ENCODE results near the gene SPIRE2. TPM values are rescaled to one million over a fixed set of nuclear protein-coding genes. Genes with fewer than 3 reads are reported as not detected.

The SPIRE2 gene
- total and polyA plus RNA-seq, 5 donors from 2014 or later: 0.35 TPM; not detected in 4

DNA sequence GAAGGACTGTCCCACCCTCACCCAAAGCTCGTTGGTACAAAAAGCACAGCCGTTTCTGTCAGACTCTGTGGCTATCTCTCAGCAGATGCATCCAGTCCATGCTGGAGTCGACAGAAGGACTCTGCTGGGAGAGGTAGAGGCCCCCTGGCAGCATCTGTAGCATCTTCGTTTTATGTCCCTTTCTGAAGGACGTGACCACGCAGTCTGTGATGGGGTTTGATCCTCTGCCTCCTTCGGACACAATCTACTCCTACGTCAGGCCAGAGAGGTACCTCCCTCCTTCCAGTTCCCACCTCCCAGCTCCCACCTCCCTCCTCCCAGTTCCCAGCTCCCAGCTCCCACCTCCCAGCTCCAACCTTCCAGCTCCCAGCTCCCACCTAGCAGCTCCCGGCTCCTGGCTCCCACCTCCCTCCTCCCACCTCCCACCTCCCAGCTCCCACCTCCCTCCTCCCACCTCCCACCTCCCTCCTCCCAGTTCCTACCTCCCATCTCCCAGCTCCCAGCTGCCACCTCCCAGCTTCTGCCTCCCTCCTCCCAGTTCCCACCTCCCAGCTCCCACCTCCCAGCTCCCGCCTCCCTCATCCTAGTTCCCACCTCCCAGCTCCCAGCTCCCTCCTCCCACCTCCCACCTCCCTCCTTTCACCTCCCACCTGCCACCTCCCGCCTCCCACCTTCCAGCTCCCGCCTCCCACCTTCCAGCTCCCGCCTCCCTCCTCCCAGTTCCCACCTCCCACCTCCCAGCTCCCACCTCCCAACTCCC lies 79.0 kb downstream of the SPIRE2 start:
- no peaks in the 10 kb centered on the region for H3K9me3 Mint-ChIP-seq
- peaks cover 0 to 8% (median 2%) of the 10 kb centered on the region in 4 donors for H3K4me1 Mint-ChIP-seq
- H3K27me3 Mint-ChIP-seq: no peaks in the 10 kb centered on the region
- peak overlapping the region in 1 of 3 donors; percentile 14 for H3K27ac Mint-ChIP-seq
- peaks cover 37% of the 10 kb centered on the region for H3K36me3 ChIP-seq (ENCODE audit: control insufficient read depth, insufficient read depth, low read length)
- peaks cover 13% of the 10 kb centered on the region for H3K36me3 Mint-ChIP-seq
- DNase-seq (no peak), ATAC-seq (ENCODE audit: low read depth in 2 of 2) (no peak)
- no peak overlapping the region for H3K4me3 Mint-ChIP-seq
- H3K4me1 ChIP-seq (ENCODE audit: control insufficient read depth, insufficient read depth, low read length, poor library complexity, severe bottlenecking): no peaks in the 10 kb centered on the region
- H3K9me3 ChIP-seq (ENCODE audit: control insufficient read depth in 2 of 2, low read length in 2 of 2): no peaks in the 10 kb centered on the region
- H3K4me3 ChIP-seq (ENCODE audit: low read depth, low read length): no peak overlapping the region
- no peak overlapping the region for H3K27ac ChIP-seq (ENCODE audit: insufficient read depth, low read length, poor library complexity, severe bottlenecking)
- H3K27me3 ChIP-seq (ENCODE audit: control insufficient read depth, insufficient read depth, low read length): no peaks in the 10 kb centered on the region

DNA sequence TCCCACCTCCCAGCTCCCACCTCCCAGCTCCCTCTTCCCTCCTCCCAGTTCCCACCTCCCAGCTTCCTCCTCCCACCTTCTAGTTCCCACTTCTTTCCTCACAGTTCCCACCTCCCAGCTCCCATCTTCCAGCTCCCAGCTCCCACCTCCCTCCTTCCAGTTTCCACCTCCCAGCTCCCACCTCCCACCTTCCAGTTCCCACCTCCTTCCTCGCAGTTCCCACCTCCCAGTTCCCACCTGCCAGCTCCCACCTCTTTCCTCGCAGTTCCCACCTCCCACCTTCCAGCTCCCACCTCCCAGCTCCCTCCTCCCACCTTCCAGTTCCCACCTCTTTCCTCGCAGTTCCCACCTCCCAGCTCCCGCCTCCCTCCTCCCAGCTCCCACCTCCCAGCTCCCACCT lies 80.0 kb downstream of the SPIRE2 start:
- no peaks in the 10 kb centered on the region for H3K9me3 Mint-ChIP-seq
- H3K4me3 ChIP-seq (ENCODE audit: low read depth, low read length): no peak overlapping the region
- no peaks in the 10 kb centered on the region for H3K27me3 ChIP-seq (ENCODE audit: control insufficient read depth, insufficient read depth, low read length)
- no peaks in the 10 kb centered on the region for H3K4me1 ChIP-seq (ENCODE audit: control insufficient read depth, insufficient read depth, low read length, poor library complexity, severe bottlenecking)
- no peaks in the 10 kb centered on the region for H3K9me3 ChIP-seq (ENCODE audit: control insufficient read depth in 2 of 2, low read length in 2 of 2)
- H3K36me3 Mint-ChIP-seq: peaks cover 15% of the 10 kb centered on the region
- peaks cover 33% of the 10 kb centered on the region for H3K36me3 ChIP-seq (ENCODE audit: control insufficient read depth, insufficient read depth, low read length)
- no peak overlapping the region for H3K27ac Mint-ChIP-seq
- H3K4me1 Mint-ChIP-seq: peaks cover 0 to 8% (median 2%) of the 10 kb centered on the region in 4 donors
- no peak for ATAC-seq (ENCODE audit: low read depth in 2 of 2)
- no peaks in the 10 kb centered on the region for H3K27me3 Mint-ChIP-seq
- H3K4me3 Mint-ChIP-seq: no peak overlapping the region
- DNase-seq: no peak
- H3K27ac ChIP-seq (ENCODE audit: insufficient read depth, low read length, poor library complexity, severe bottlenecking): no peak overlapping the region

DNA sequence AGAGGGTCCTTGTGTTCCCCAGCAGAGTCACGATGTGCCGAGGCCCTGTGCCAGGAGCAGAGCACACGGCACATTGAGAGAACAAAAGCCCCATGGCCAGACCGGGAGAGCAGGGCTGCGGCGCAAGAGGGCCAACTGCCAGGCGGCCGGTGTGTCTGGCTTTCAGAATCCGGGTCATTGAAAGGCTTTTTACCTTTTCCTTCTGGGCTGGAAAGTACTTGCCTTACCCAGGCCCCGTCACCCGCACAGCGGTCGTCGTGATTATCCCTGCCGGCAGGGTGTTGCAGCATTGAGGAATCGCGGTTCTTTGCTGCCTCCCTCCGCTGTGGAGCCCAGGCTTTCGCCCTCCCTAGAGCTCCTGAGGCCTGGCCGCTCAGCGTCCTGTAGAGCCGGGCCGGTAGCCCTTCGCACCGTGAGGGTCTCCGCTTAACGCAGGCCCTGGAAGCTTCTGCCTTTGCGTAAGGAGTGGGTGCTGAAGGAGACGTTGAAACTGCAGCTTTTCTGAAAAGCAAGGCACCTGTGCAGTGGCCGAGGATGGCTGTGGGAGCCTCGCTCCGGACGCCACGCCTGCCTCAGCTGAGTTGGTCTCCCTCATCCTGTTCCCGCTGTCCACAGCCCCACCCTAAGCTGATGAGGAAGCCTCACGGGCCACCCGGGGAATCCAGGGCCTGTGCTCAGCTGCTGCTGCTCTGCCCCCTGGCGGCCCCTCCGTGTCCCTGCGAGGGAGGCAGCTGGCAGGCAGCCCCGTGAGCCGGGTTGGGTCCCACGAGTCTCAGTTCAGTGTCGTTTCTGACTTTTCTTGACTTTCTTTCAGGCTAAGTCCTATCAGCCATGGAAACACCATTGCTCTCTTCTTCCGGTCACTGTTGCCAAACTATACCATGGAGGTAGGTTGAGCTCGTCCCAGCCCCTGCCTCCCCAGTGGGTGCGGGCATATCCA lies 81.8 kb downstream of the SPIRE2 start:
- ATAC-seq (ENCODE audit: low read depth in 2 of 2) (peak; percentile 70 to 76), DNase-seq (peak; percentile 39 to 65 (median 64))
- H3K27ac Mint-ChIP-seq: no peak overlapping the region
- no peaks in the 10 kb centered on the region for H3K4me1 ChIP-seq (ENCODE audit: control insufficient read depth, insufficient read depth, low read length, poor library complexity, severe bottlenecking)
- H3K36me3 Mint-ChIP-seq: peaks cover 16% of the 10 kb centered on the region
- H3K9me3 ChIP-seq (ENCODE audit: control insufficient read depth in 2 of 2, low read length in 2 of 2): no peaks in the 10 kb centered on the region
- no peak overlapping the region for H3K4me3 Mint-ChIP-seq
- no peaks in the 10 kb centered on the region for H3K27me3 Mint-ChIP-seq
- H3K27ac ChIP-seq (ENCODE audit: insufficient read depth, low read length, poor library complexity, severe bottlenecking): no peak overlapping the region
- no peaks in the 10 kb centered on the region for H3K9me3 Mint-ChIP-seq
- H3K4me3 ChIP-seq (ENCODE audit: low read depth, low read length): no peak overlapping the region
- peaks cover 22% of the 10 kb centered on the region for H3K36me3 ChIP-seq (ENCODE audit: control insufficient read depth, insufficient read depth, low read length)
- H3K27me3 ChIP-seq (ENCODE audit: control insufficient read depth, insufficient read depth, low read length): no peaks in the 10 kb centered on the region
- peaks cover 0 to 12% (median 4%) of the 10 kb centered on the region in 4 donors for H3K4me1 Mint-ChIP-seq

DNA sequence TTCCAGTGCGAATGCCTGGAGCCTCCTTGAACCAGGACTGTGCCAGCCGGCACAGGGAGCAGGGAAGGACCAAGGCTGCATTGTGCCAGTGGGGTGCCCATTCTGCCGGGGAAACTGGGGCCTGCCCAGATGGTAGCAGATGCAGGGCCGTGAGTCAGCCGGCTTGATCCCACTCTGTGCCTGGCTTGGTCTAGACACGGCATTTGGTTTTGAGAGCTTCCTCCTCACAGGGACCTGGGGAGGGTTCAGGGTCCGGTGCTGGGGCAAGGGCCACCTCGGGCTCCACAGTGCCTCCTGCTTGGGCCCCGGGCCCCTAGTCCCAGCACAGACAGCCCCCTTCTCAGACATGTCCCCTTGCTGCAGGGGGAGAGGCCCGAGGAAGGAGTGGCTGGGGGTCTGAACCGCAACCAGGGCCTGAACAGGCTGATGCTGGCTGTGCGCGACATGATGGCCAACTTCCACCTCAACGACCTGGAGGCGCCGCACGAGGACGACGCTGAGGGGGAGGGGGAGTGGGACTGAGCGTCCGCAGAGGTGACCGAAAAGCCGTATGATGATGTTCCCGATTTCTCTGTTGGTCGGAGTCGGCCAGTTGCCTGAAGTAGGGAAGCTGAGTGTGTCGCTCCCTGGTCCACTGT lies 82.6 kb downstream of the SPIRE2 start:
- Mint-ChIP-seq H3K4me3 (no peak overlapping the region), H3K36me3 (peaks cover 10% of the 10 kb centered on the region), H3K4me1 (peaks cover 0 to 12% (median 4%) of the 10 kb centered on the region in 4 donors), H3K27me3 (no peaks in the 10 kb centered on the region), H3K9me3 (no peaks in the 10 kb centered on the region), H3K27ac (no peak overlapping the region)
- no peak for DNase-seq
- no peak for ATAC-seq (ENCODE audit: low read depth in 2 of 2)
- H3K4me3 ChIP-seq (ENCODE audit: low read depth, low read length): no peak overlapping the region
- no peaks in the 10 kb centered on the region for H3K9me3 ChIP-seq (ENCODE audit: control insufficient read depth in 2 of 2, low read length in 2 of 2)
- no peak overlapping the region for H3K27ac ChIP-seq (ENCODE audit: insufficient read depth, low read length, poor library complexity, severe bottlenecking)
- H3K36me3 ChIP-seq (ENCODE audit: control insufficient read depth, insufficient read depth, low read length): peaks cover 16% of the 10 kb centered on the region
- H3K27me3 ChIP-seq (ENCODE audit: control insufficient read depth, insufficient read depth, low read length): no peaks in the 10 kb centered on the region
- H3K4me1 ChIP-seq (ENCODE audit: control insufficient read depth, insufficient read depth, low read length, poor library complexity, severe bottlenecking): no peaks in the 10 kb centered on the region

GRCh38 chr16:89911375-89911774 lies 83.1 kb downstream of the SPIRE2 start:
- H3K36me3 ChIP-seq (ENCODE audit: control insufficient read depth, insufficient read depth, low read length): peaks cover 10% of the 10 kb centered on the region
- Mint-ChIP-seq H3K9me3 (no peaks in the 10 kb centered on the region), H3K27me3 (no peaks in the 10 kb centered on the region), H3K4me3 (no peak overlapping the region), H3K36me3 (peaks cover 5% of the 10 kb centered on the region), H3K27ac (no peak overlapping the region), H3K4me1 (peaks cover 0 to 14% (median 6%) of the 10 kb centered on the region in 4 donors)
- peaks cover 1% of the 10 kb centered on the region for H3K4me1 ChIP-seq (ENCODE audit: control insufficient read depth, insufficient read depth, low read length, poor library complexity, severe bottlenecking)
- ATAC-seq (ENCODE audit: low read depth in 2 of 2): no peak
- H3K27ac ChIP-seq (ENCODE audit: insufficient read depth, low read length, poor library complexity, severe bottlenecking): no peak overlapping the region
- H3K4me3 ChIP-seq (ENCODE audit: low read depth, low read length): no peak overlapping the region
- H3K27me3 ChIP-seq (ENCODE audit: control insufficient read depth, insufficient read depth, low read length): no peaks in the 10 kb centered on the region
- no peaks in the 10 kb centered on the region for H3K9me3 ChIP-seq (ENCODE audit: control insufficient read depth in 2 of 2, low read length in 2 of 2)
- no peak for DNase-seq

GRCh38 chr16:89912143-89912542 lies 83.9 kb downstream of the SPIRE2 start:
- Mint-ChIP-seq H3K27ac (no peak overlapping the region), H3K4me1 (peaks cover 0 to 17% (median 7%) of the 10 kb centered on the region in 4 donors), H3K27me3 (no peaks in the 10 kb centered on the region), H3K9me3 (no peaks in the 10 kb centered on the region), H3K4me3 (peak overlapping the region in 1 of 4 donors; percentile 33), H3K36me3 (peaks cover 4% of the 10 kb centered on the region)
- H3K27ac ChIP-seq (ENCODE audit: insufficient read depth, low read length, poor library complexity, severe bottlenecking): no peak overlapping the region
- no peak for DNase-seq
- no peaks in the 10 kb centered on the region for H3K9me3 ChIP-seq (ENCODE audit: control insufficient read depth in 2 of 2, low read length in 2 of 2)
- H3K36me3 ChIP-seq (ENCODE audit: control insufficient read depth, insufficient read depth, low read length): peaks cover 6% of the 10 kb centered on the region
- no peak for ATAC-seq (ENCODE audit: low read depth in 2 of 2)
- no peak overlapping the region for H3K4me3 ChIP-seq (ENCODE audit: low read depth, low read length)
- no peaks in the 10 kb centered on the region for H3K27me3 ChIP-seq (ENCODE audit: control insufficient read depth, insufficient read depth, low read length)
- H3K4me1 ChIP-seq (ENCODE audit: control insufficient read depth, insufficient read depth, low read length, poor library complexity, severe bottlenecking): peaks cover 6% of the 10 kb centered on the region

- no peak for DNase-seq
- Histone ChIP-seq H3K36me3 (ENCODE audit: control insufficient read depth, insufficient read depth, low read length) (peaks cover 6% of the 10 kb centered on the region), H3K27ac (ENCODE audit: insufficient read depth, low read length, poor library complexity, severe bottlenecking) (no peak overlapping the region), H3K27me3 (ENCODE audit: control insufficient read depth, insufficient read depth, low read length) (no peaks in the 10 kb centered on the region), H3K4me3 (ENCODE audit: low read depth, low read length) (no peak overlapping the region), H3K9me3 (ENCODE audit: control insufficient read depth in 2 of 2, low read length in 2 of 2) (no peaks in the 10 kb centered on the region), H3K4me1 (ENCODE audit: control insufficient read depth, insufficient read depth, low read length, poor library complexity, severe bottlenecking) (peaks cover 11% of the 10 kb centered on the region)
- Mint-ChIP-seq H3K27me3 (peaks cover 1% of the 10 kb centered on the region), H3K4me1 (peaks cover 0 to 22% (median 11%) of the 10 kb centered on the region in 4 donors), H3K27ac (no peak overlapping the region), H3K4me3 (no peak overlapping the region), H3K9me3 (no peaks in the 10 kb centered on the region), H3K36me3 (peaks cover 4% of the 10 kb centered on the region)
- ATAC-seq (ENCODE audit: low read depth in 2 of 2): no peak
Measured at GRCh38 chr16:89912627-89913026, 84.4 kb downstream of the SPIRE2 start.
